ENCODE measurements around the gene LGALS16. TPM values are rescaled to one million over a fixed set of nuclear protein-coding genes. Genes with fewer than 3 reads are reported as not detected.

LGALS16 gene
- total and polyA plus RNA-seq, 9 donors, result not detected

DNA sequence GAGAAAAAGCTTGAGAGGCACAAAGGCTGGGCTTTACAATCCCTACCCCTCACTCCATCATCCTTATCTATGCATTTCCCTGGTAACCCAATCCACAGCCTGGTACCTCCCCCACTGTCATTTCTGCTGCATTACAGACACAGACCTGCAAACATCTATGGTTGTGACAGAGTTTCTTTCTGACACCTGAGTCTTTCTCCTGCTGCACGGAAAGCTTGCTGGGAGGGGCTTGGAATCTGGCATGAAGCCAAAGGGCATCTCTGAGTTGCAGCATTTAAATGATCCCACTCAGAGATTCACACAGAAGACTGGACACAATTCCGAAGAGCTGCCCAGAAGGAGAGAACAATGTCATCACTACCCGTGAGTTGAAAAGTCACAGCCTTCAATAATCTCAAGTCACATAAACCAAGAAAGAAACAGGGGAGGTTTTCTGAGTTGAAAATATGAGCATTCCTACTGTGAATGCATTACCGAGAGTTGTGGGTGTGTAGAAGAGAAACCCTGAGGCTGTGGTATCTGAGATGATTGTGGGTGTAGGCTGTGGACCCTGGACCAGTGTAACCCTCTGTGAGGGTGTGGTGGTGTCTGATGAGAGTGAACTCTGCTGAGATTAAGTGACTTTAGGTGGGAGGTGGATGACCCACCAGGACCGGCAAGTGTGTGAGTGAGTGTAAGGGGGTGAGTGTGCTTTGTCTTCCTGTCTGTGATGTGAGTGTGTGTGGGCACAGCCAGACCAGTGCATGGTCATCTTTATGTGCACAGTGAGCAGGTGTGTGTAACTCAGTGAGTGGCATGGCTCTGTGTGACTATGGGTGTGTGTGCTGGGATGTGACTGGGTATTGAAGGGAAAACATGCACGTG is 48.7 kb downstream of the LGALS16 start, which contains the start of gene LGALS14:
Gene LGALS14, plus strand, starts transcription at position 301 of the 864 bp plus-strand sequence. Its CDS starts 48 bp downstream, at position 349.
- Histone ChIP-seq H3K27ac (no peak within 1 kb of the TSS), H3K4me1 (ENCODE audit: insufficient read depth) (no peaks in the 10 kb centered on the region), H3K9me3 (no peaks in the 10 kb centered on the region), H3K27me3 (no peaks in the 10 kb centered on the region), H3K4me3 (no peak within 1 kb of the TSS), H3K36me3 (no peaks in the 10 kb centered on the region)
- DNase-seq, result no peak
- TF ChIP-seq, protein P1, sequence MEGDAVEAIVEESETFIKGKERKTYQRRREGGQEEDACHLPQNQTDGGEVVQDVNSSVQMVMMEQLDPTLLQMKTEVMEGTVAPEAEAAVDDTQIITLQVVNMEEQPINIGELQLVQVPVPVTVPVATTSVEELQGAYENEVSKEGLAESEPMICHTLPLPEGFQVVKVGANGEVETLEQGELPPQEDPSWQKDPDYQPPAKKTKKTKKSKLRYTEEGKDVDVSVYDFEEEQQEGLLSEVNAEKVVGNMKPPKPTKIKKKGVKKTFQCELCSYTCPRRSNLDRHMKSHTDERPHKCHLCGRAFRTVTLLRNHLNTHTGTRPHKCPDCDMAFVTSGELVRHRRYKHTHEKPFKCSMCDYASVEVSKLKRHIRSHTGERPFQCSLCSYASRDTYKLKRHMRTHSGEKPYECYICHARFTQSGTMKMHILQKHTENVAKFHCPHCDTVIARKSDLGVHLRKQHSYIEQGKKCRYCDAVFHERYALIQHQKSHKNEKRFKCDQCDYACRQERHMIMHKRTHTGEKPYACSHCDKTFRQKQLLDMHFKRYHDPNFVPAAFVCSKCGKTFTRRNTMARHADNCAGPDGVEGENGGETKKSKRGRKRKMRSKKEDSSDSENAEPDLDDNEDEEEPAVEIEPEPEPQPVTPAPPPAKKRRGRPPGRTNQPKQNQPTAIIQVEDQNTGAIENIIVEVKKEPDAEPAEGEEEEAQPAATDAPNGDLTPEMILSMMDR (IDR thresholded peaks at IDR 0.05), result no peak
- TF ChIP-seq POLR2A (IDR thresholded peaks at IDR 0.05), result no peak
- no peak for TF ChIP-seq EP300 (IDR thresholded peaks at IDR 0.05)
- intact Hi-C loops (cut with DNase I), result no loop called here
- 26 to 41% (median 35%) methylated on average over 6 of the region's 6 CpGs for WGBS, 3 donors

DNA sequence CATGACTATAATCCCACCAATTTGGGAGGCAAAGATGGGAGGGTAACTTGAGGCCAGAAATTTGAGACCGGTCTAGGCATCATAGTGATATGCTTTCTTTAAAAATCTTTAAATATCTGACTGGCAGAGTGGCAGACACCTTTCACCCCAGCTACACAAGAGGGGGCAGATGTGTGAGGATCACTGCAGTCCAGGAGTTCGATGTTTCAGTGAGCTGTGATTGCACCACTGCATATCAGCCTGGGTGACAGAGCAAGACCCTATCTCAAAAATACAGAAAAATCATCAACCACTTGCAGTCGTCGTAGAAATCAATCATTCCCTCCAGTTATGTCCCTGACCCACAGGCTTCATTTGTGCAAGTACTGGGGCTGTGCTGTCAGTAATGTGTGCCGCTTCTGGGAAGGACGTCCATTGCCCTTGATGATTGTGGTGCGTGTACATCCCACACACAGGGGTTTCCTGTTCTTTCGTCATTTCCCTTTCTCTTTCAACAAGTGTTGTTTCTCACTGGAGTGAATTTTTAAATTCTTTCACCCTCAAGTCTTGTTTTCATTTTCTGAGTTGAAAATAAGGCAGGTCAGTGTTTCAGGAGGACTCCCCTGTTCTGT is 50.0 kb downstream of the LGALS16 start:
- no peak for TF ChIP-seq EP300 (IDR thresholded peaks at IDR 0.05)
- TF ChIP-seq, protein P1 (IDR thresholded peaks at IDR 0.05), result no peak
- TF ChIP-seq POLR2A (IDR thresholded peaks at IDR 0.05), result no peak

DNA sequence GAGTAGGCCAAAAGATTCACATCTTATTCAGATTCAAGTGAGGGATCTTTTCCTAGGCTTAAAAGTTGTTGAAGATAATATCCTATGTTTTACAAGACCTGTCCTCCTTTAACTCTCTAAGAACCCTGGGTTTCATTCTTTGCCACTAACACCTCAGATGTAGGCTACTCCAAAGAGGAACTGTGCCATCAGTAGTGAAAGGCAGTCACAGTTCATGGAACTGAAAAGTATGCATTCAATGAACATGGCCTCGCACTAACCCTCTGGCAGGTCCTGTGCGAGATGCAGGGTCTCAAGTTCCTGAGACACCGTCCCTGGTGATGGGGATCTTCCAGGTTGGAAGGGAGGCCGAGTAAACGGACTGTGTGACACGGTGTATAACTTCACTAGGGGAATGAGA is 52.9 kb downstream of the LGALS16 start:
- intact Hi-C loops (cut with DNase I), result no loop called here
- H3K27ac ChIP-seq, result no peak overlapping the region
- no peaks in the 10 kb centered on the region for H3K27me3 ChIP-seq
- H3K36me3 ChIP-seq, result no peaks in the 10 kb centered on the region
- H3K4me1 ChIP-seq (ENCODE audit: insufficient read depth), result no peaks in the 10 kb centered on the region
- WGBS, 3 donors, result 77 to 79% (median 78%) methylated on average over 6 of the region's 6 CpGs
- TF ChIP-seq POLR2A (IDR thresholded peaks at IDR 0.05) (no peak), EP300 (IDR thresholded peaks at IDR 0.05) (no peak)
- TF ChIP-seq, protein P1 (IDR thresholded peaks at IDR 0.05), result no peak
- no peak overlapping the region for H3K4me3 ChIP-seq
- no peak for DNase-seq
- H3K9me3 ChIP-seq, result no peaks in the 10 kb centered on the region

More for the DNA sequence above, 50.0 kb downstream of the LGALS16 start:
- no peak for DNase-seq
- H3K4me1 ChIP-seq (ENCODE audit: insufficient read depth), result no peaks in the 10 kb centered on the region
- no peaks in the 10 kb centered on the region for H3K36me3 ChIP-seq
- no peaks in the 10 kb centered on the region for H3K9me3 ChIP-seq
- no peaks in the 10 kb centered on the region for H3K27me3 ChIP-seq
- no peak overlapping the region for H3K4me3 ChIP-seq
- no peak overlapping the region for H3K27ac ChIP-seq
- 49 to 56% (median 55%) methylated on average over 8 of the region's 8 CpGs for WGBS, 3 donors
- intact Hi-C loops (cut with DNase I), result no loop called here

DNA sequence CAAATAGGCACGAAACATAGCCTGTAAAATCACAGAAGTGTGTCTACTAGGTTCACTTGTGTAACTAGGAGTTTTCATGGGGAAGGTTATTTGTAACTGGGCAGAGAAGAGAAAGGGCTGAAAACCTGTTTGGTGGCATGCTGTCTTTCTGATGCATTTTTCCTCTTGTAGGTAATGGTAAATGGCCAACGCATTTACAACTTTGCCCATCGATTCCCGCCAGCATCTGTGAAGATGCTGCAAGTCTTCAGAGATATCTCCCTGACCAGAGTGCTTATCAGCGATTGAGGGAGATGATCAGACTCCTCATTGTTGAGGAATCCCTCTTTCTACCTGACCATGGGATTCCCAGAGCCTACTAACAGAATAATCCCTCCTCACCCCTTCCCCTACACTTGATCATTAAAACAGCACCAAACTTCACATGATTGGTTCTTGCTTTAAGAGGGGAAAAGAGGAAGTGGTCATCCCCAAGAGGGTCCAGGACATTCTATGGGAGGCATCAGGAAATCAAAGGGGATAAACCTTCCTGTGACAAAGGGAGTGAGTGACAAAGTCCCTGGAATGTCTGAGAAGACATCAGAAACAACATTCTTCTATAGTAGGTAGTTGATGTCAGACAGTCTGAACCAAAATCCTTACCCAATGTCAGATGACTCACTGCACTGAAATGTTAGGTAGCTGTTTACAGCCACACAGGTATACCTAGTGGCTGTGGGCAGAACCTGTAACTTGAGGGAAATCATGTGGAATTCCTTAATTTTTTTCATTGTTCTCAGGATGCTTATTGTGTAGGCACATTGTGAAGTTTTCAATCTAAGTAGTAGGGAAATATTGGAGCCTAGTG is 53.5 kb downstream of the LGALS16 start:
- Histone ChIP-seq H3K36me3 (no peaks in the 10 kb centered on the region), H3K27ac (no peak overlapping the region), H3K4me3 (no peak overlapping the region), H3K27me3 (no peaks in the 10 kb centered on the region), H3K4me1 (ENCODE audit: insufficient read depth) (no peaks in the 10 kb centered on the region), H3K9me3 (no peaks in the 10 kb centered on the region)
- no peak for DNase-seq
- 78 to 83% (median 81%) methylated on average over 5 of the region's 5 CpGs for WGBS, 3 donors
- intact Hi-C loops (cut with DNase I), result no loop called here
- TF ChIP-seq EP300 (IDR thresholded peaks at IDR 0.05), result no peak
- TF ChIP-seq, protein P1 (IDR thresholded peaks at IDR 0.05), result no peak
- TF ChIP-seq POLR2A (IDR thresholded peaks at IDR 0.05), result no peak

Data from ovary (tissue), 9 donors.